Activated CD8-positive, alpha-beta memory T cell treated with anti-CD3 and anti-CD28 coated beads for 24 hours (primary cell): ENCODE results near the gene HOXC10.

Source experiments
- DNase-seq: peaks from one replicate; pipeline ENCODE4 v3.0.0-alpha.2; 2020

Gene HOXC10

DNA sequence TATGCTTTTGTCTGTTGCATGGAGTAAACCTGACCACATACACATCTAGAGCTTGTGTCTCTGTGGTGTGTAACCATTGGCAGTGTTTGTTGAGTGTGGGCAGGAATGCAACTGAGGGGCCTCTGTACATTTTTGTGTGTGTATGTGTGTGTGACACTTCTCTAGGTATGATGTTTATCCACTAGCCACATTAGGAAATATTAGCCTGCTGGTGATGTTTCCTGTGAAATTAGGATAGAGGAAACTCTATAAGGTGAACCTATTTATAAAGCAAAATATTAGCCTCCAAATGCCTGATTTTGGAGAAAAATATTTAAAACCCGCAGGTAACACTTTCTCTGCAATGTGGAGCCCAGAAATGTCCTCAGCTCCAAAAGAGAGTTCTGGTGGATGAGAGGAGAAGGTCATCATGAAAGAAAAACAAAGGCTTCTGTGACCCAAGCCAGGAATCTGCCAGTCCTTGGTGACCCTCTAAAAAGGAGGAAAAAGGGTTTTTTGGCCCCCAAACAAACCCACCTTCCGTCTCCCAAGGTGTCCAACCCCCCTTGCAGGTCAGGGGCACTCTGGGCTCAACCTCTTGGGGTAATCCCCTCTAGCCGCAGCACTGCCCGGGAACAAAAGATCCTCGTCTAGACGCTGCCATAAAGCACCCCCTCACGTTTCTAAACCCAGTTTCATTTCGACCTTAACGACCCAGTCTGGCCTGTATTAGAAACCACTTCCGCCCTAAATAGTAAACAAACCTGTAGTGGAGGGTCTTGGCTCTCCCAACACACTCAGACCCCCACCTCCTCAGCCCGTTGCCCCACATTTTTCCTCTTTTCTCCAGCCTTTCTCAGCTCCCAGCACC lies 7.1 kb upstream of the HOXC10 start:
- DNase-seq: no peak

- DNase-seq: no peak
These were observed 6.2 kb upstream of the HOXC10 start for GRCh38 chr12:53978477-53979356.

DNA sequence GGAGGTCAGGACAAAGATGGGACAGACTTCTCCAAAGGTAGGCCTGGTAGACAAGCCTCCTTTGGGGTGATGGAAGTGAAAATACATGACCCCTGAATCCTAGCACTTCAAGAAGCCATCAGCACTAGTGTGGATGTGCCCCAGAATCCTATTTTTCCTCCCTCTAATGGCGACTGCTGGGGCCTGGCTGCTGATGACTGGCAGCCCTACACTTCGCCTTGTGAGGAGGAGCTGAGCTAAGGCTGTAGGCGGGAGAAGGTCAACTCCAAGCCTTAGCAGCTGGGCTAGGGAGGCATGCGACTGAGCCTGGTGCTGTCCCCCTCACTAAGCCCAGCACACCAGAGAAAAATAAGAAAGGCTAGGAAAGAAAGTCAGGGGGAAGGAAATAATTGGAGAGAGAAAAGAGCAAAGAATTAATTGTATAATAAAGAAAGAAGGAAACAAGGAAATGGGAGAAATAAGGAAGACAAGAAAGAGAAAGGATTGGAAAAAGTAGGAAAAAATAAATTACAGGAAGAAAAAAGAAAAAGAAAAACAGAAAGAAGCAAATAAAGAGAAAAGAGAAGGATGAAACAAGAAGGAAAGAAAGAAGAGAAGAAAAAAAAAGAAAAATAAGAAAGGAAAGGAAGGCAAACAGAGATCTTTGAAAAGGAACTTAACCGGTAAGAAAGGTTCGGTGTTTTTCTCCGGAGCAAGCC lies 4.7 kb upstream of the HOXC10 start:
- DNase-seq: no peak

GRCh38 chr12:53980802-53981496 lies 4.0 kb upstream of the HOXC10 start:
- DNase-seq: no peak

DNA sequence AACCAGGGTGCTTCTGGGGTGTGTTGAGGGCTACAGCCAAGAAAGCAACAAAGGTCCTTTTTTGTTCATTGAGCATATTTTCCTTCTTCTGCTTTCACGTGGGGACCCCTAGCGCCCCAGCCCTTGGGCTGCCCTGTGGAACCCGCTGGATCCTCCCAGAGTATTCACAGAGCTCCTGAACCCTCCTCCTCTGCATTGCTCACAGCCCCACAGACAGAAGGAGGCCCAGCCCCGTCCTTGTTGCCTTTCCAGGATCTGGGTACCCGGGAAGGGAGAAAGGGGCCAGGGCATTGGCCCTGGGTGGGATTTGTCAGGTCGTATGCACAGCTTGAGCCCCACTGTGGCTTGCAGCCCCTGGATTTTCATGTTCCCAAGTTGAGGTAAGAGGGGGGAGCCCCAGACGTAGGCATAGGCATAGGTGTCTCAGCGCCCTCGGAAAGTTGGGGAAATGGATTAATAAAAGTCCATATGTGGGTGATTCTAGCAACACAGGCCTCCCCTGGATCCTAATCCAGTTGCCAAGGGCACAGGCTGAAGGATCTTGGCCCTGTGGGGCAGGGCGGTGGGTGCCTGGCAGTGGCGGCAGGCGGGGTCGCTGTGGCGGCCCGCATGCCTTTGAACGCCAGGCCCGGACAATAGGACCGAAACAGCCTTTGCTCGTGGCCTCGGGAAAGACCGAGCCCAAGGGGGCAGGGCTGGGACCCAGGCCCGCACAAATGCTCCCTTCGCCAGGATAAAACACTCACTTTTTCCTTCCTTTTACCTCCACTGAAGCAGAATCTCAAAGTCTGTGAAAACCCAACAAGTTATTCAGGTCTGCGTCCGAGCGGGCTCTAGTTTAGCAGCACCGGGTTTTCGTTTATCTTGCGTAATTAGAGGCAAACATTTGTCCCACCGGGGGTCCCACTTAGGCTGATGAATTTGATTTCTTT lies 3.0 kb upstream of the HOXC10 start:
- no peak for DNase-seq

GRCh38 chr12:53982648-53983567 lies 2.0 kb upstream of the HOXC10 start:
- no peak for DNase-seq

DNA sequence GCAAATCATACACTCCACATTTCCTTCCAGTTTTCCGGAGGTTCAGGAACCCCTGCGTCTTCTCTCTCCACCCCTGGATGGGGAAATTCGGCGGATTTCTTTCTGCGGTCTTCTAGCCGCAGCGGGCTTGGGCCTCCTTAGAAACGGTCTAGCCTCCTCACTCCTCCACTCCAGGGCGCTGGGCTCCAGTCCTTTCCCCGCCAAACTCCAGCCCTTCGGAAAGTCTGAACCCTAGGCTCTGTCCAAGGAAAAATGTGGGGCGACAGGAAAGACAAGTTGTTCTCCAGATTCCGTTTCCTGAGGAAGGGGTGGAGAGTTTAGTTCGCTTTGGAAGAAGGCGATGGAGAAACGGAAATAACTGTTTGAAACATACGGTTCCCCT lies 1.4 kb upstream of the HOXC10 start:
- no peak for DNase-seq

DNA sequence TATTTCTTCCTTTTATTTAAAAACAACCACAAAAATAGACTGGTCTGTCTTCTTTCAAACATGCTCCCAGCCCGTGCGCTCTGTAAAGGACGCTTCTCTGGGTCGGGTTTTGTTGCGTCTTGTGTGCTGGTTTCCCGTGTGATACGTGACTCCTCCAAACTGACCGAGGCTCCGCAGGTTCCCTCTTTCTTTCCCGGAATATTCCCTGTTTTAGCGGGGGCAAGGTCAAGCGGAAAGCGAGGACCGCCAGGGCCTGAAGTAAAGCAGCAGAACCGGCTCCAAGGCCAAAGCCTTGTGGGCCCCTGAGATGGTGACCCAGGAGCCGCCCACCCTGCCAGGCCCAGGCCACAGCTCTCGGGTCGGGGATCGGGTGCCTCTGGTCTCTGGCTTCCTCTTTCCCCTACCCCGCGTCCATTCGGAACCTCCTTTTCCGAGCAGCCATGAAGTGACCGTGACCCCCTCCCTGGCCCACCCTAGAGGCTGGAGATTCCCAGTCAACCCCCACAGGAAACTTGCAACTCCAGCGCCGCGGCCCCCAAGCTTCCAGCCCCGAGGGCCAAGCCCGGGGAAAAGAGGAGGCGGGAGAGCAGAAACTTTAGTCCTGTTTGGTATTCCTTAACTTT lies 885 bp upstream of the HOXC10 start:
- no peak for DNase-seq

- DNase-seq: no peak
These were observed 697 bp downstream of the HOXC10 start for GRCh38 chr12:53985692-53985993.

- DNase-seq: no peak
These were observed 1.2 kb downstream of the HOXC10 start for GRCh38 chr12:53985994-53986685.

- no peak for DNase-seq
These were observed 1.9 kb downstream of the HOXC10 start for GRCh38 chr12:53986686-53987483.

GRCh38 chr12:53987787-53988230 lies 2.9 kb downstream of the HOXC10 start:
- no peak for DNase-seq

DNA sequence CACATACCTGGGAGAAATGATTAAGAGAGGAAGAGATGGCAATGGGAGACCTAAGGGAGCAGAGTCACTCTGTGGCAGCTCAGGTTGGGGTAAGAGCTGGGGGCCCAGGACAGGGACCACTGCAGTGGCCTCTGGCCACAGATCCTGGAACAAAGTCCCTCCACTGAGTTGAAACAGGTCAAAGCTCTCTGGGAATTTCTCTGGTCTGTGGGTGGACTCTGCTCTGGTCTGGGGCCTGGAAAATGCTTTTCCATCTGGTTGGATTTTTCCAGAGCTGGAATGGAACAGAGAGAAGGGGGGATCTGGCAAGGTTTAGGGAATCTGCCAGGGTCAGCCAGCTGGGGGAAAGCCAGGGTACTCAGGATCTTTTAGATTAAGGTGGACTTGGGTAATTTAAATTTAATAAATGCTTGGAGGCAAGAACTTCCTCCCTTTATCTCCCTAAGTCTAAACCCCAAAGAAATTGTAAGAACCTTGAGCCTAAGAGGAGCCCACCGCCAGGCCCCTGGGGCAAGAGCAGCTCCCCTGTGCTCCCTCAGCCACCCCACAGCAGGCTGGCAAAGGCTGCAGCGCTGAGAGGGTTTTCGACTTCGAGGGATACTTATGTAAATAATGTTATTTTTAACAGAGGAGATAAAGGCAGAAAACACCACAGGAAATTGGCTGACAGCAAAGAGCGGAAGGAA lies 3.7 kb downstream of the HOXC10 start:
- no peak for DNase-seq

- DNase-seq: no peak
These were observed 4.5 kb downstream of the HOXC10 start for GRCh38 chr12:53989227-53990113.

- DNase-seq: no peak
These were observed 5.5 kb downstream of the HOXC10 start for GRCh38 chr12:53990311-53991076.

GRCh38 chr12:53991077-53991460 lies 6.1 kb downstream of the HOXC10 start:
- no peak for DNase-seq
